Motor neuron (in vitro differentiated cells): ENCODE results near the gene C20orf204. TPM values are rescaled to one million over a fixed set of nuclear protein-coding genes. Genes with fewer than 3 reads are reported as not detected.

ENCODE experiments used
- ATAC-seq, 8 experiments: fragments of 200-7000 bp; cut with Tn5 transposase; replicated peaks in 6 of 8; 2 replicates each; pipeline ENCODE4 v1.8.0; 2021; ENCODE audit warnings: mild to moderate bottlenecking in 8 of 8, moderate library complexity in 8 of 8
- H3K27ac ChIP-seq, 2 donors: fragments of 250-450 bp; sonication (Bioruptor Pico); 2 replicates each; pipeline ENCODE4 v1.9.0; 2021; ENCODE audit warnings: antibody characterized with exemption in 2 of 2, mild to moderate bottlenecking in 2 of 2, moderate library complexity in 1 of 2
- H3K4me1 ChIP-seq, 2 donors: fragments of 250-450 bp; sonication (Bioruptor Pico); replicated peaks in 1 of 2; 2 replicates each; pipeline ENCODE4 v1.6.1; 2021; ENCODE audit warnings: antibody characterized with exemption in 2 of 2, mild to moderate bottlenecking in 2 of 2, moderate library complexity in 1 of 2
- H3K4me3 ChIP-seq, 5 donors: fragments of 250-450 bp; sonication (Bioruptor Pico); 2 replicates each; pipeline ENCODE4 v1.9.0; 2021; ENCODE audit warnings: antibody characterized with exemption in 5 of 5, mild to moderate bottlenecking in 5 of 5, moderate library complexity in 4 of 5
- whole genome bisulfite sequencing, 10 experiments: fragments of 450-650 bp; shearing (Covaris generic); methylation state at CpG; one replicate each; pipeline ENCODE4 v1.0.0; 2022; 5-methylcytosine and 5-hydroxymethylcytosine counted together
- in situ Hi-C, 9 experiments: fragments of 400-800 bp; cut with MboI; loops; one replicate each; pipeline ENCODE4 v1.15.0; 2021; ENCODE audit warnings: low sequenced_read_pairs in 9 of 9, low pct_unique_long_range_greater_than_20kb in 2 of 9; ENCODE audit not compliant: unreplicated experiment in 9 of 9
- total RNA-seq, 8 experiments: library from RNA; unstranded; fragments of 300-600 nt; gene quantifications; 2 replicates each; pipeline versions ENCODE4 v1.2.3 to v1.2.4, GENCODE V29; 2022

Gene C20orf204
- total RNA-seq, 8 experiments from 2014 or later = 0.61 to 2.5 (median 1.0) TPM

- WGBS, 10 experiments = 67 to 74% methylated on average over 2 to 6 of the region's 23 CpGs; no CpG with 5 or more reads in 8 of the 10 experiments
- no peak for ATAC-seq
- in situ Hi-C loops = no loop called here
- H3K27ac ChIP-seq = no peak overlapping the region
- peaks cover 14 to 15% of the 10 kb centered on the region in 2 donors for H3K4me1 ChIP-seq
- no peak overlapping the region for H3K4me3 ChIP-seq
Measured at GRCh38 chr20:64050261-64051032, 14.5 kb downstream of the C20orf204 start.

- H3K4me3 ChIP-seq = no peak overlapping the region
- WGBS, 10 experiments = 40 to 100% methylated on average over 1 of the region's 11 CpGs; no CpG with 5 or more reads in 8 of the 10 experiments
- in situ Hi-C loops = no loop called here
- H3K4me1 ChIP-seq = peaks cover 15 to 18% of the 10 kb centered on the region in 2 donors
- ATAC-seq = no peak
- no peak overlapping the region for H3K27ac ChIP-seq
Measured at GRCh38 chr20:64051033-64051452, 15.1 kb downstream of the C20orf204 start.

- Histone ChIP-seq H3K4me1 (peaks cover 15 to 20% of the 10 kb centered on the region in 2 donors), H3K27ac (no peak overlapping the region), H3K4me3 (no peak overlapping the region)
- in situ Hi-C loops = no loop called here
- peak in 2 of 8 experiments; percentile 9 for ATAC-seq
- 0 to 95% (median 53%) methylated on average over 1 to 4 of the region's 15 CpGs; no CpG with 5 or more reads in 6 of the 10 experiments for WGBS, 10 experiments
Measured at GRCh38 chr20:64051561-64052325, 15.8 kb downstream of the C20orf204 start.

GRCh38 chr20:64052326-64052722 lies 16.3 kb downstream of the C20orf204 start:
- in situ Hi-C loops = no loop called here
- Histone ChIP-seq H3K4me1 (peaks cover 20% of the 10 kb centered on the region in 2 donors), H3K27ac (no peak overlapping the region), H3K4me3 (no peak overlapping the region)
- WGBS, 10 experiments = 60 to 100% (median 94%) methylated on average over 1 to 5 of the region's 10 CpGs; no CpG with 5 or more reads in 6 of the 10 experiments
- ATAC-seq = no peak

- in situ Hi-C loops = no loop called here
- WGBS, 10 experiments = 60 to 93% (median 80%) methylated on average over 1 to 3 of the region's 33 CpGs; no CpG with 5 or more reads in 7 of the 10 experiments
- Histone ChIP-seq H3K4me1 (peaks cover 20 to 24% of the 10 kb centered on the region in 2 donors), H3K27ac (no peak overlapping the region), H3K4me3 (no peak overlapping the region)
- no peak for ATAC-seq
Measured at GRCh38 chr20:64052987-64053840, 17.2 kb downstream of the C20orf204 start.

- Histone ChIP-seq H3K4me1 (peaks cover 20 to 24% of the 10 kb centered on the region in 2 donors), H3K4me3 (no peak overlapping the region), H3K27ac (no peak overlapping the region)
- WGBS, 10 experiments = 14 to 45% (median 27%) methylated on average over 2 to 3 of the region's 17 CpGs; no CpG with 5 or more reads in 6 of the 10 experiments
- ATAC-seq = peak; percentile 16 to 67 (median 48)
- in situ Hi-C loops = no loop called here
Measured at GRCh38 chr20:64053841-64054661, 18.1 kb downstream of the C20orf204 start.

GRCh38 chr20:64055396-64055892 lies 19.5 kb downstream of the C20orf204 start:
- no peak overlapping the region for H3K4me3 ChIP-seq
- WGBS, 10 experiments = 17 to 82% methylated on average over 1 to 5 of the region's 9 CpGs; no CpG with 5 or more reads in 8 of the 10 experiments
- in situ Hi-C loops = no loop called here
- no peak for ATAC-seq
- H3K4me1 ChIP-seq = peaks cover 13 to 24% of the 10 kb centered on the region in 2 donors
- no peak overlapping the region for H3K27ac ChIP-seq

GRCh38 chr20:64055893-64056638 lies 20.1 kb downstream of the C20orf204 start:
- no CpG with 5 or more reads among the region's 22 CpGs for WGBS, 10 experiments
- ATAC-seq = peak in 6 of 8 experiments; percentile 3 to 25 (median 8)
- Histone ChIP-seq H3K27ac (no peak overlapping the region), H3K4me3 (no peak overlapping the region), H3K4me1 (peaks cover 13 to 24% of the 10 kb centered on the region in 2 donors)
- in situ Hi-C loops = no loop called here

- no CpG with 5 or more reads among the region's 7 CpGs for WGBS, 10 experiments
Measured at GRCh38 chr20:64056639-64056888, 20.6 kb downstream of the C20orf204 start.

GRCh38 chr20:64056889-64057627 lies 21.1 kb downstream of the C20orf204 start:
- ATAC-seq = no peak
- WGBS, 10 experiments = 31 to 100% (median 86%) methylated on average over 2 to 8 of the region's 39 CpGs; no CpG with 5 or more reads in 5 of the 10 experiments
- Histone ChIP-seq H3K27ac (no peak overlapping the region), H3K4me1 (peaks cover 13 to 25% of the 10 kb centered on the region in 2 donors), H3K4me3 (no peak overlapping the region)
- in situ Hi-C loops = no loop called here

More at GRCh38 chr20:64056639-64056888, 20.6 kb downstream of the C20orf204 start:
- Histone ChIP-seq H3K27ac (no peak overlapping the region), H3K4me1 (peaks cover 13 to 24% of the 10 kb centered on the region in 2 donors), H3K4me3 (no peak overlapping the region)
- ATAC-seq = no peak
- in situ Hi-C loops = no loop called here
